ENCODE data around the gene BICC1. TPM values are rescaled to one million over a fixed set of nuclear protein-coding genes. Genes with fewer than 3 reads are reported as not detected.

BICC1 gene, protein sequence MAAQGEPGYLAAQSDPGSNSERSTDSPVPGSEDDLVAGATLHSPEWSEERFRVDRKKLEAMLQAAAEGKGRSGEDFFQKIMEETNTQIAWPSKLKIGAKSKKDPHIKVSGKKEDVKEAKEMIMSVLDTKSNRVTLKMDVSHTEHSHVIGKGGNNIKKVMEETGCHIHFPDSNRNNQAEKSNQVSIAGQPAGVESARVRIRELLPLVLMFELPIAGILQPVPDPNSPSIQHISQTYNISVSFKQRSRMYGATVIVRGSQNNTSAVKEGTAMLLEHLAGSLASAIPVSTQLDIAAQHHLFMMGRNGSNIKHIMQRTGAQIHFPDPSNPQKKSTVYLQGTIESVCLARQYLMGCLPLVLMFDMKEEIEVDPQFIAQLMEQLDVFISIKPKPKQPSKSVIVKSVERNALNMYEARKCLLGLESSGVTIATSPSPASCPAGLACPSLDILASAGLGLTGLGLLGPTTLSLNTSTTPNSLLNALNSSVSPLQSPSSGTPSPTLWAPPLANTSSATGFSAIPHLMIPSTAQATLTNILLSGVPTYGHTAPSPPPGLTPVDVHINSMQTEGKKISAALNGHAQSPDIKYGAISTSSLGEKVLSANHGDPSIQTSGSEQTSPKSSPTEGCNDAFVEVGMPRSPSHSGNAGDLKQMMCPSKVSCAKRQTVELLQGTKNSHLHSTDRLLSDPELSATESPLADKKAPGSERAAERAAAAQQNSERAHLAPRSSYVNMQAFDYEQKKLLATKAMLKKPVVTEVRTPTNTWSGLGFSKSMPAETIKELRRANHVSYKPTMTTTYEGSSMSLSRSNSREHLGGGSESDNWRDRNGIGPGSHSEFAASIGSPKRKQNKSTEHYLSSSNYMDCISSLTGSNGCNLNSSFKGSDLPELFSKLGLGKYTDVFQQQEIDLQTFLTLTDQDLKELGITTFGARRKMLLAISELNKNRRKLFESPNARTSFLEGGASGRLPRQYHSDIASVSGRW
- 143 and 189 TPM in 2 replicates for total RNA-seq

DNA sequence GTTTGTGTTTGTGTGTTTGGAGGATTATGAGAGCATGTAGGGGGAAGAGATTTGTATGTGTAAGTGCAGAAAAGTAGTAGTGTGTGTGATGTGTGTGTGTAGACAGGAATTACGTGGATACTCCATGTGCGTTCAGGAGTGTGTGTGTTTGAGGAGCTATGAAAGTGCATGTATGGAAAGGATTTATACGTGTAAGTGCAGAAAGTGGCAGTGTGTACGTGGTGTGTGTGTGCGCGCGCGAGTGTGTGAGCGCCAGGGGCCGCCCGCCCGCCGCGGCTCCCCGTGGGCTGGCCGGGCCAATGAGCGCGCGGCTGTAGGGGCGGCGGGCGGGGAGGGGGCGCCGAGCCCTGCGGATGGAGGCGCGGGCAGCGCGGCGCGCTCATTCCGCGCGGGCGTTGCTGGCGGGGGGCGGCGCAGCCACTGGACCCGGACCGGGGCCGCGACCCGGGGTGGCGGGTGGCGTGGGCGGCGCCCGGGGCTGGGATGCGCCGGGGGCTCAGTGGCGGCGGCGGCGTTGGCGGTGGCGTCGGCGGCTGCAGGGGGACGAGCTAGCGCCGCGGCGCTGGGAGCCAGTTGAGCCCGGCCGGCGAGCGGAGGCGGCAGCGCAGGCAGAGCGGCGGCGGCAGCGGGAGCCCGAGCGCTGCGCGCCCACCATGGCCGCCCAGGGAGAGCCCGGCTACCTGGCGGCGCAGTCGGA is at the start of gene BICC1:
Gene BICC1 (plus strand): TSS at position 382 of the 697 bp plus-strand sequence. CDS start 272 bp downstream, at position 654.

Other genes starting within 250 kb of the BICC1 start
- 11.7 and 11.8 TPM in 2 replicates for gene IPMK, start 245.0 kb upstream of the BICC1 start, total RNA-seq
- gene CISD1, start 243.7 kb upstream of the BICC1 start, total RNA-seq, result 8.9 and 13.6 TPM in 2 replicates
- 17.8 and 19.1 TPM in 2 replicates for gene UBE2D1, start 177.9 kb upstream of the BICC1 start, total RNA-seq
- 11.2 and 12.0 TPM in 2 replicates for gene TFAM, start 127.5 kb upstream of the BICC1 start, total RNA-seq